HG02943 (cell line): ENCODE results near the gene MTFP1.
"Not testable (repeated sequence)": the region's sequence is repeated elsewhere in the genome, so short reads cannot be mapped to it uniquely, and the experiment has no call there.

Experiments
- ATAC-seq: cut with Tn5 transposase; IDR thresholded peaks from one replicate; pipeline ENCODE4 v1.9.1; 2021; ENCODE audit warnings: mild to moderate bottlenecking, low read depth, moderate library complexity; ENCODE audit not compliant: unreplicated experiment

The MTFP1 gene

DNA sequence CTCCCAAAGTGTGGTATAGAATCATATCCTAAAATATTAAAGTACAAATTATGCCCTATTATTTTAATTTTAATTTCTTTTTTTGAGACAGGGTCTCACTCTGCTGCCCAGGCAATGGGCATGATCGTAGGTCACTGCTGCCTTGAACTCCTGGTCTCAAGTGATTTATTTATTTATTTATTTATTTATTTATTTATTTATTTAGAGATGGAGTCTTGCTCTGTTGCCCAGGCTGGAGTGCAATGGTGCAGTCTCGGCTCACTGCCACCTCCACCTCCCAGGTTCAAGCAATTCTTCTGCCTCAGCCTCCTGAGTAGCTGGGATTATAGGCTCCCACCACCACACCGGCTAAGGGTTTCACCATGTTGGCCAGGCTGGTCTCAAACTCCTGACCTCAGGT lies 24.5 kb upstream of the MTFP1 start:
- not testable (repeated sequence) for ATAC-seq

- no peak for ATAC-seq
Measured at GRCh38 chr22:30402028-30402765, 23.4 kb upstream of the MTFP1 start.

DNA sequence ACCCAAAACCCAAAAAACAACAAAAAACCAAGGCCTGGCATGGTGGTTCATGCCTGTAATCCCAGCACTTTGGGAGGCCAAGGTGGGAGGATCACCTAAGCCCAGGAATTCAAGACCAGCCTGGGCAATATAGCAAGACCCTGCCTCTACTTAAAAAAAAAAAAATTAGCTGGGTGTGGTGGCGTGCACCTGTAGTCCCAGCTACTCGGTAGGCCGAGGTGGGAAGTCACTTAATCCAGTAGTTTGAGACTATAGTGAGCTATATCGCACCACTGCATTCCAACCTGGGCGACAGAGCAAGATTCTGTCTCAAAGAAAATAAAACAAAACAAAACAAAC lies 22.8 kb upstream of the MTFP1 start:
- not testable (repeated sequence) for ATAC-seq

GRCh38 chr22:30404307-30404706 lies 21.3 kb upstream of the MTFP1 start:
- ATAC-seq, result no peak

DNA sequence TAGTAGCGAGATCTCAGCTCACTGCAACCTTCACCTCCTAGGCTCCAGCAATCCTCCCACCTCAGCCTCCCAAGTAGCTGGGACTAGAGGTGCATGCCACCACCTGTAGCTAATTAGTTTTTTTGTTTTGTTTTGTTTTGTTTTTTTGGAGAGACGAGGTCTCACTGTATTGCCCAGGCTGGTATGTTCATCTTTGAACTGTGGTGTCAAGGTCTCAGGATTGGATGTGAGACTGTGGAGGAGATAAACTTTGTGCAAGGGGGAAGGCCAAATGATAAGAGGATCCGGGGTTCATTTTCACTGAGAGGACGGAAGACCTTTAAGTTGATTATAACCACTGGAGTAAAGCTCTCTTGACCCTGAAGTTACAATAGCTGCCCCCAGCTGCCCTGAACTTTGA lies 19.8 kb upstream of the MTFP1 start:
- ATAC-seq, result no peak

- no peak for ATAC-seq
Measured at GRCh38 chr22:30406400-30406799, 19.2 kb upstream of the MTFP1 start.

DNA sequence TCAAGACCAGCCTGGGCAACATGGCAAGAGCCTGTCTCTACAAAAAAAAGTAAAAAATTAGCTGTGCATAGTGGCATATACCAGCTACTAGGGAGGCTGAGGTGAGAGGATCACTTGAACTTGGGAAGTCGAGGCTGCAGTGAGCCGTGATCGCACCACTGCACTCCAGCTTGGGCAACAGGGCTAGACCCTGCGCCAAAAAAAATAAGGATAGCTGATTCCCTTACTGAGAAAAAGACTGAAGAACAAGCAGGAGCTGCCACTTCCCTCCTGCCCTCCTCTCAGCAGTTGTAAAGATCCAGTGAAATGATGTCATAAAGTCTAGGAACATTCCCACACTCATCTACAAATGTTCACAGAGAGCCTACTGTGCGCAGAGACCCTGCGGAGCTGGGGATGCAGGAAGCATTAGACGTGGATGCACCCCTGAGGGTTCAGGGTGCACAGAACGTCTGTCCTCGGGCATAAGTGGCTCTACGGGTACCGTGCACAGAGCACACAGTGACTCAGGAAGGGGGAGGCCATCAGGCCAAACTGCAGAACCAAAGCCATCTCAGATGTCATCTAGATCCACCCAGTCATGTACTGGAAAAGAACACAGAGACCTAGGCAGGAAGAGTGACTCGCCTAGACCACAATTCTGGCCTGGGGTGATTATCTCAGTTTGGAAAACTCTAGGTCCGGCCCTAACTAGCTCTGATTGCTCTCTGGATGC lies 17.0 kb upstream of the MTFP1 start:
- ATAC-seq, result no peak

DNA sequence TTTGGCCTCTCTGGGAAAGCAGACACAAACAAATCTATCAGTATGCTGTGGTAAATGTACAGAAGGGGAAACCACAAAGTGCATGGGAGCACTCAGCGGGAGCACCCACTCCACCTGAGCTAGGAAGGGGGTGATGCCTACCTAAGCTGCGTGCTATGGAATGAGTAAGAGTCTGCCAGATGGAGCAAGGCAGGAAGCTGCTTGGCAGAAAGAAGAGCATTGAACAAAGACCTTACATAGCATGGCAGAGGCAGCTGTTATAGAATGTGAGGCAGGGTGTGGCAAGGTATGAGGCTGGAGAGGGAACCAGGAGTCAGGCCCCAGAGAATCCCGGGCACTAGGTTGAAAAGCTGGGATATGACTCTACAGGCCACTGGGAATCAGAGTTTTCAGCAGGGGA lies 13.8 kb upstream of the MTFP1 start:
- no peak for ATAC-seq

GRCh38 chr22:30413001-30413400 lies 12.6 kb upstream of the MTFP1 start:
- ATAC-seq, result no peak

- no peak for ATAC-seq
Measured at GRCh38 chr22:30413745-30414524, 11.6 kb upstream of the MTFP1 start.

DNA sequence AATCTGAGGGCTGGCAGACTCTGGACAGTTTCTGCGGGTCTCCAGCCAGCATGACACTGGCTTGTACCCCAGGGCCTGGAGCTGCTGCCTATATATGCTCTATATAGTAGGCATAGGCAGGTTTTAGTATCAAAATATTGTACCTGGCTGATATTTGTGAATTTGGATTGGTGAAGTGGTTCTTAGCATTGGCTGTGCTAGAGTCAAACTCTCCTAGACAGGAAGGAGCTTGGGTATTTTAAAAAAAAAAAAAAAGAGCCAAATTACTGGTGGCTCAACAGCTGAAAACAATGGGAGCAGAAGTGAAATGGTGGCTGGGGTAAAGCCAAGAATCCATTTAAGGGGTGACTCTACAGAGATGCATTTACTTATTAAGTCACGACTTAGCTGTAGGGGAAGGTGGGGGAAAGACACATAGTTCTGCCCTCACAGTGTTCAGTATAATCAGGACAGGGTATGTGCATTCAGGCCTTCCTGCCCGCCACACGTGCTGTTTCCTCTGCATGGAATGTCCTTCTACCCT lies 11.0 kb upstream of the MTFP1 start:
- no peak for ATAC-seq

DNA sequence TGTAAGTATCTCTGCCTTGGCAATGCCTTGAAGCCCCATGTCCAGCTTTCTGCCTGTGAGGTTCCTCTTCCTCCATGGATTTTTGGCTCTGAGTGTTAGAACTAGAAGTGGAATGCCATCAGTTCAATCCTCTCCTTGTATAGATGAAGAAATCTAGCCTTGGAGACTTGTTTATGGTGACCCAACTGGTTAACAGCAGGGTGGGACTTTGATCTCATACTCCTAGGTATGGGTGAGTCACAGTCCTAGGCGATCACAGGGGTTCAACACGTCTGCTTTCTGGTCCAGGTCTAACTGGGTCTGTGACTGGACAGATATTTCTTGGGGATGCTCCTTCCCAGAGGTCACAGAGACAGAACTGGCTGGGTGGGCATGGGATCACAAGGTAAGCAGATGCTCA lies 9.2 kb upstream of the MTFP1 start:
- no peak for ATAC-seq

GRCh38 chr22:30416837-30417236 lies 8.7 kb upstream of the MTFP1 start:
- ATAC-seq, result no peak

DNA sequence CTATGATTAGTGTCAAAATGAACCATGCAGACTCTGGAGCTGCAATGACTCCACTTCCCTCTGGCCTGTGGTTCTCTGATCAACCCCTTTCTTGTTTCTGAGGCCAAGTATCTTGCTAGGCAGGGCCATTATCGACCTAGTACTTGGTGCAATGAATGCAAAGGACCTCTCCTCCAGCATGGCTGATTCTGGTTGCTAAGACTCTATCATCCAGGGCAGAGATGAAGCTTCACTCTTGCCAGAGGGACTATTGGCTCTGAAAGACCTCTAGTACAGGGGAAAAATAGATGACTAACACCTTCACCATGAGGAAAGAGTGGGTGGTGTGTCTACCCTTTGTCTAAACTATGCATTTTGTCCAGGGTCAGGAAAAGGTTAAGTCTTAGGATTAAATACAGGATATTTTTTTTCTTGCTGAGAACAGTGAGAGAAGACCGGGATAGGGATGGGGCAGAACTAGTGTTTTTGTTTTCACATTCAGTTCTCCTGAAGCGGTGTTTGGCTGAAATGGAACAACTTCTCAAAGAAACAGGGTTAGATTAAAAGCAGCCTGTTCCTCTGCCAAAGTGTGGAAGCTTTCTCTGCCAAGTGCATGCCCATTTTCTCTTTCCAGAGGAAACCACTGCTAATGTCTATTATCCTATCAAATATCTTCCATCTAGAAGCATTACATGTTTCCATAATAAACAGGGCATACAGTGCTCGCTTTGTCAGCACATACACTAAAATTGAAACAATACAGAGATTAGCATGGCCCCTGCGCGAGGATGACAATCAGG lies 5.0 kb upstream of the MTFP1 start:
- ATAC-seq, result no peak

GRCh38 chr22:30421695-30422480 lies 3.7 kb upstream of the MTFP1 start:
- no peak for ATAC-seq

DNA sequence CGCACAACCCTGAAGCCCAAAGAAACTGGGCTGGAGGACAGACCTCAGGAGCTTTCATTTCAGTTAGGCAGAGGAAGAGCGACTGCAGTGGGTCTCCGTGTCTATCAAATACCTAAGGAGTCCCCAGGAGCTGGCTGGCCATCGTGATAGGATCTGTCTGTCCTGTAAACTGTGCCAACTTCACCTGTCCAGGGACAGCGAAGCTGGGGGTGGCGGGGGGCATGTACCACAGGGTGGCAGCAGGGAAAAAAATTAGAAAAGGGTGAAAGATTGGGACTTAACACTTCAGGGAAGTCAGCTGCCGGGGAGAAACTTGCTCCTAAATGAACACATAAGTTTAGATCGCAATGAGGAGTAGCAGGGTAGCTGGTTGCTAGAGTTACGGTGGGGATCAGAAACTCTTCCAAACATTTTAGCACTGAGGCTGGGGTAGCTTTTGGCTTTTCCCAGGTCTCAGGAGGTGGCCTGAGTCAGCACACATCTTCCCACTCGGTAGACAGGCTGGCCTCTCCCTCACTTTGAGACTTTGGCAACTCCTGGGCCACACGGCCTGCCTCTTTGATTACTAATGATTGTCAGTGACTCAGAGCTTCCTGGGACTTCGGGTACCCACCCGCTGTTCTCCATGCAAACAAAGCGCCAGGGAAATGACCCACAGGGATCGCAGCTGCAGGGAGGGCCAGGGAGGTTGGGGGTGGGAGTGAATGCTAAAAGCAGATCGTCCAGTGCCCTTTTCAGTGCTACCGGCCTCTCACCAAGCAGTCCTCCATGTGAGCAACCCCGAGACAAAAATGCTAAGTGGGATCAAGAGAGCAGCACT lies 2.9 kb upstream of the MTFP1 start:
- ATAC-seq, result no peak

- ATAC-seq, result peak; percentile 29
Measured at GRCh38 chr22:30423301-30423958, 2.1 kb upstream of the MTFP1 start.

GRCh38 chr22:30423959-30424533 lies 1.5 kb upstream of the MTFP1 start:
- ATAC-seq, result peak; percentile 78
